ENCODE data around the gene GPR61. TPM values are rescaled to one million over a fixed set of nuclear protein-coding genes. Genes with fewer than 3 reads are reported as not detected.

GPR61 gene
- total RNA-seq, 1 donor: not detected

- TF ChIP-seq, protein P1, sequence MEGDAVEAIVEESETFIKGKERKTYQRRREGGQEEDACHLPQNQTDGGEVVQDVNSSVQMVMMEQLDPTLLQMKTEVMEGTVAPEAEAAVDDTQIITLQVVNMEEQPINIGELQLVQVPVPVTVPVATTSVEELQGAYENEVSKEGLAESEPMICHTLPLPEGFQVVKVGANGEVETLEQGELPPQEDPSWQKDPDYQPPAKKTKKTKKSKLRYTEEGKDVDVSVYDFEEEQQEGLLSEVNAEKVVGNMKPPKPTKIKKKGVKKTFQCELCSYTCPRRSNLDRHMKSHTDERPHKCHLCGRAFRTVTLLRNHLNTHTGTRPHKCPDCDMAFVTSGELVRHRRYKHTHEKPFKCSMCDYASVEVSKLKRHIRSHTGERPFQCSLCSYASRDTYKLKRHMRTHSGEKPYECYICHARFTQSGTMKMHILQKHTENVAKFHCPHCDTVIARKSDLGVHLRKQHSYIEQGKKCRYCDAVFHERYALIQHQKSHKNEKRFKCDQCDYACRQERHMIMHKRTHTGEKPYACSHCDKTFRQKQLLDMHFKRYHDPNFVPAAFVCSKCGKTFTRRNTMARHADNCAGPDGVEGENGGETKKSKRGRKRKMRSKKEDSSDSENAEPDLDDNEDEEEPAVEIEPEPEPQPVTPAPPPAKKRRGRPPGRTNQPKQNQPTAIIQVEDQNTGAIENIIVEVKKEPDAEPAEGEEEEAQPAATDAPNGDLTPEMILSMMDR (IDR thresholded peaks at IDR 0.05; ENCODE audit: insufficient read depth, low read depth, low read length): no peak
- DNase-seq (ENCODE audit: low read depth): no peak
- no peak overlapping the region for H3K4me3 ChIP-seq (ENCODE audit: low read depth, low read length)
Measured at GRCh38 chr1:109543283-109543987, 3.8 kb downstream of the GPR61 start.

DNA sequence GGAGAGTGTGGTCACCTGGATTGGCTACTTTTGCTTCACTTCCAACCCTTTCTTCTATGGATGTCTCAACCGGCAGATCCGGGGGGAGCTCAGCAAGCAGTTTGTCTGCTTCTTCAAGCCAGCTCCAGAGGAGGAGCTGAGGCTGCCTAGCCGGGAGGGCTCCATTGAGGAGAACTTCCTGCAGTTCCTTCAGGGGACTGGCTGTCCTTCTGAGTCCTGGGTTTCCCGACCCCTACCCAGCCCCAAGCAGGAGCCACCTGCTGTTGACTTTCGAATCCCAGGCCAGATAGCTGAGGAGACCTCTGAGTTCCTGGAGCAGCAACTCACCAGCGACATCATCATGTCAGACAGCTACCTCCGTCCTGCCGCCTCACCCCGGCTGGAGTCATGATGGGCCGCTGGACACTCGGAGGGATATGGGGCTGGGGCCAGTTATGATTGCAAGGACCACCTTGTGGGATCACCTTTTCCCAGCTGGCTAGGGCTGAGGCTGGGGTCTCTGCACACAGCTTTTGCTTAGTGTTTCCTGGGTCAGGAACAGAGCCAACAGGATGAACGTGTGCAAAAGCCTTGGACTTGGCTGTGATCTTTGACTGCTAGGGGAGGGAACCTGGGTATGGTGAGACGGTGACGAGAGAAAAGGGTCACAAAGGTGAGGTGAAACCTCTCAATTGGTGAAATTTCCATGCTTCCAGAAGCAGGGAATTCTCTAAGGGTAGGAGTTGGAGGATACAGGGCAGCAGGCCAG is 4.5 kb downstream of the GPR61 start:
- TF ChIP-seq, protein P1 (IDR thresholded peaks at IDR 0.05; ENCODE audit: insufficient read depth, low read depth, low read length): no peak
- H3K4me3 ChIP-seq (ENCODE audit: low read depth, low read length): no peak overlapping the region

GRCh38 chr1:109546311-109547109 is 6.8 kb downstream of the GPR61 start:
- TF ChIP-seq, protein P1 (IDR thresholded peaks at IDR 0.05; ENCODE audit: insufficient read depth, low read depth, low read length): peak; percentile 91
- peak overlapping the region; percentile 93 for H3K4me3 ChIP-seq (ENCODE audit: low read depth, low read length)

More for the DNA sequence above, 4.5 kb downstream of the GPR61 start:
- DNase-seq (ENCODE audit: low read depth): no peak

GRCh38 chr1:109547463-109548320 is 8.0 kb downstream of the GPR61 start:
- peak overlapping the region; percentile 93 for H3K4me3 ChIP-seq (ENCODE audit: low read depth, low read length)
- peak; percentile 45 for DNase-seq (ENCODE audit: low read depth)
- TF ChIP-seq, protein P1 (IDR thresholded peaks at IDR 0.05; ENCODE audit: insufficient read depth, low read depth, low read length): no peak

More at GRCh38 chr1:109546311-109547109, 6.8 kb downstream of the GPR61 start:
- peak; percentile 90 for DNase-seq (ENCODE audit: low read depth)

GRCh38 chr1:109548321-109549267 is 8.9 kb downstream of the GPR61 start, which contains the start of gene GNAI3:
Gene GNAI3 (plus strand): TSS chr1:109548615. CDS start chr1:109548721, 106 bp downstream.
- peak within 1 kb of the TSS; percentile 93 for H3K4me3 ChIP-seq (ENCODE audit: low read depth, low read length)
- DNase-seq (ENCODE audit: low read depth): peak; percentile 97
- TF ChIP-seq, protein P1 (IDR thresholded peaks at IDR 0.05; ENCODE audit: insufficient read depth, low read depth, low read length): no peak
